ENCODE measurements around the gene GJA4. TPM values are rescaled to one million over a fixed set of nuclear protein-coding genes. Genes with fewer than 3 reads are reported as not detected.

GJA4 gene
- total RNA-seq, 1 experiment from 2014 or later: 1.4 TPM

DNA sequence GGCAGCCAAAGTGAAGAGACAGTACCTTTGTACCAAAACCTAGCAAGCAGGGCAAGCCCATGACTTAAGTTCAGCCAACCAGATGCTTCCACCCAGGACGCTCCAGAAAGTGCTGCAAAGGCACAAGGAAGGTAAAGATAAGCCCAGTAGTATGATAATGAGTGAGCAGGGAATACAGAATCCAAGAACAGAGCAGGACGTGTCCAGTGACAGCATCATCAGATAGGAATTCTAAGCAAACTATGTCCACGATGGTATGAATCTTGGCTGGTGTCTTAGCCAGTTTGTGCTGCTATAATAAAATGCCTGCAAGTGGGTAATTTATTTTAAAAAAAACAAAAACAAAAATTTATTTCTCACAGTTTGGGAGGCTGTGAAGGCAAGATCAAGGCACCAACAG lies 13.6 kb downstream of the GJA4 start:
- Histone ChIP-seq H3K9ac (ENCODE audit: extremely low read depth, insufficient read length, low read length) (no peak overlapping the region), H4K8ac (replicated peaks; ENCODE audit: insufficient read length, low read depth, low read length) (no peak overlapping the region), H3K56ac (ENCODE audit: insufficient read length, low read depth, low read length) (no peak overlapping the region), H4K20me1 (ENCODE audit: control insufficient read depth, insufficient read depth, insufficient read length) (no peaks in the 10 kb centered on the region), H3K79me2 (ENCODE audit: insufficient read depth, low read length) (no peaks in the 10 kb centered on the region), H3K4ac (ENCODE audit: low read depth, low read length) (no peak overlapping the region), H2BK20ac (ENCODE audit: low read depth, low read length, poor library complexity, severe bottlenecking) (no peak overlapping the region), H3K9me3 (ENCODE audit: control insufficient read depth, low read depth, low read length) (no peaks in the 10 kb centered on the region), H2AFZ (ENCODE audit: low read length) (no peak overlapping the region), H3K4me1 (ENCODE audit: insufficient read depth, low read length) (no peaks in the 10 kb centered on the region), H2BK15ac (ENCODE audit: low read depth, low read length) (no peak overlapping the region), H3K79me1 (ENCODE audit: insufficient read depth, low read depth, low read length, poor library complexity, severe bottlenecking) (no peaks in the 10 kb centered on the region), H2BK12ac (ENCODE audit: insufficient read length, low read depth, low read length) (no peak overlapping the region), H2BK120ac (ENCODE audit: low read depth, low read length, poor library complexity, severe bottlenecking) (no peak overlapping the region), H3T11ph (ENCODE audit: low read length) (no peak overlapping the region), H4K91ac (ENCODE audit: insufficient read length, low read depth, low read length) (no peak overlapping the region), H3K23ac (ENCODE audit: insufficient read length, low read depth, low read length) (no peak overlapping the region), H3K18ac (ENCODE audit: insufficient read length, low read depth, low read length) (no peak overlapping the region), H3K23me2 (ENCODE audit: insufficient read length, low read depth, low read length, poor library complexity, severe bottlenecking) (no peaks in the 10 kb centered on the region), H3K14ac (ENCODE audit: insufficient read depth, low read length) (no peak overlapping the region), H2AK5ac (ENCODE audit: insufficient read length, low read length) (no peak overlapping the region), H3K4me2 (ENCODE audit: insufficient read depth, insufficient read length, low read length) (no peak overlapping the region), H4K5ac (ENCODE audit: insufficient read length, low read depth, low read length) (no peak overlapping the region), H3K27me3 (ENCODE audit: insufficient read depth, low read length) (no peaks in the 10 kb centered on the region), H3K27ac (ENCODE audit: insufficient read length, low read depth, low read length) (no peak overlapping the region), H2BK5ac (ENCODE audit: insufficient read length, low read length) (no peak overlapping the region)
- no CpG with 5 or more reads among the region's 3 CpGs for WGBS (ENCODE audit: extremely low coverage, insufficient read length, low lambda C conversion rate)
- Mint-ChIP-seq H3K9me3 (peaks cover 0 to 3% of the 10 kb centered on the region in 2 experiments; a peak in 3 of 5 replicates), H3K4me1 (no peaks in the 10 kb centered on the region), H3K27me3 (ENCODE audit: low read depth) (peaks cover 8% of the 10 kb centered on the region), H3K27ac (no peak overlapping the region), H3K36me3 (ENCODE audit: insufficient read depth in 1 of 3, low read depth in 3 of 3) (no peaks in the 10 kb centered on the region), H3K4me3 (no peak overlapping the region)
- TF ChIP-seq, protein P1, sequence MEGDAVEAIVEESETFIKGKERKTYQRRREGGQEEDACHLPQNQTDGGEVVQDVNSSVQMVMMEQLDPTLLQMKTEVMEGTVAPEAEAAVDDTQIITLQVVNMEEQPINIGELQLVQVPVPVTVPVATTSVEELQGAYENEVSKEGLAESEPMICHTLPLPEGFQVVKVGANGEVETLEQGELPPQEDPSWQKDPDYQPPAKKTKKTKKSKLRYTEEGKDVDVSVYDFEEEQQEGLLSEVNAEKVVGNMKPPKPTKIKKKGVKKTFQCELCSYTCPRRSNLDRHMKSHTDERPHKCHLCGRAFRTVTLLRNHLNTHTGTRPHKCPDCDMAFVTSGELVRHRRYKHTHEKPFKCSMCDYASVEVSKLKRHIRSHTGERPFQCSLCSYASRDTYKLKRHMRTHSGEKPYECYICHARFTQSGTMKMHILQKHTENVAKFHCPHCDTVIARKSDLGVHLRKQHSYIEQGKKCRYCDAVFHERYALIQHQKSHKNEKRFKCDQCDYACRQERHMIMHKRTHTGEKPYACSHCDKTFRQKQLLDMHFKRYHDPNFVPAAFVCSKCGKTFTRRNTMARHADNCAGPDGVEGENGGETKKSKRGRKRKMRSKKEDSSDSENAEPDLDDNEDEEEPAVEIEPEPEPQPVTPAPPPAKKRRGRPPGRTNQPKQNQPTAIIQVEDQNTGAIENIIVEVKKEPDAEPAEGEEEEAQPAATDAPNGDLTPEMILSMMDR (conservative IDR thresholded peaks at IDR 0.05): no peak
- no peak for DNase-seq
